ENCODE data around the gene ZBTB7C. TPM values are rescaled to one million over a fixed set of nuclear protein-coding genes. Genes with fewer than 3 reads are reported as not detected.

ZBTB7C gene
- total and polyA plus RNA-seq, 5 donors, result 0.88 to 3.7 (median 2.0) TPM

- no peak for DNase-seq
- intact Hi-C loops (cut with DNase I), result loop anchor here in 1 of 4 donors (10.0 kb wide), 1 partner anchor 73 kb away; no protein-coding TSS in a partner anchor
- ATAC-seq, result no peak
- 45% methylated on average over 12 of the region's 12 CpGs for WGBS
- Histone ChIP-seq H3K27ac (ENCODE audit: low read length) (no peak overlapping the region), H3K9me3 (ENCODE audit: control insufficient read depth, low read length) (no peaks in the 10 kb centered on the region), H3K27me3 (ENCODE audit: control insufficient read depth, insufficient read depth) (no peaks in the 10 kb centered on the region), H3K4me1 (ENCODE audit: control insufficient read depth, insufficient read depth, low read length) (no peaks in the 10 kb centered on the region), H3K4me3 (ENCODE audit: low read length) (no peak overlapping the region)
Measured at GRCh38 chr18:48351216-48352050, 57.8 kb downstream of the ZBTB7C start.

DNA sequence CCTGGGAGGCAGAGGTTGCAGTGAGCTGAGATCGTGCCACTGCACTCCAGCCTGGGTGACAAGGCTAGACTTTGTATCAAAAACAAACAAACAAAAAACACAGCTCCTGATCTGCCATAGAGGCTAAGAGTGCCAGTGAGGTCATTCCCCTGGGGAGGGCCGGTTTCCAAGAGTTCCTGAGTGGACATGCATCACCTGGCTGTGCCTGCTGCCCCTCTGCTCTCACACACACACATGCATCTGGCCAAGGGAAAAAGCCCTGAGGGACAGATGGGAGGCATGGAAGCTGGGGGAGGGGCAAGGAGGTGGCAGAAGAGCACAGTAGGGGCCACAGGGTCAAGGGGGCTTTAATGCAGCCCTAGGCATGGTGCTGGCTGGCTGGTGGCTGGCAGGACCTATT, 60.4 kb downstream of the ZBTB7C start:
- no peaks in the 10 kb centered on the region for H3K9me3 ChIP-seq (ENCODE audit: control insufficient read depth, low read length)
- DNase-seq, result no peak
- intact Hi-C loops (cut with DNase I), result no loop called here
- H3K27me3 ChIP-seq (ENCODE audit: control insufficient read depth, insufficient read depth), result no peaks in the 10 kb centered on the region
- no peaks in the 10 kb centered on the region for H3K4me1 ChIP-seq (ENCODE audit: control insufficient read depth, insufficient read depth, low read length)
- ATAC-seq, result no peak
- H3K4me3 ChIP-seq (ENCODE audit: low read length), result no peak overlapping the region
- no peak overlapping the region for H3K27ac ChIP-seq (ENCODE audit: low read length)
- WGBS, result 72% methylated on average over 2 of the region's 2 CpGs

DNA sequence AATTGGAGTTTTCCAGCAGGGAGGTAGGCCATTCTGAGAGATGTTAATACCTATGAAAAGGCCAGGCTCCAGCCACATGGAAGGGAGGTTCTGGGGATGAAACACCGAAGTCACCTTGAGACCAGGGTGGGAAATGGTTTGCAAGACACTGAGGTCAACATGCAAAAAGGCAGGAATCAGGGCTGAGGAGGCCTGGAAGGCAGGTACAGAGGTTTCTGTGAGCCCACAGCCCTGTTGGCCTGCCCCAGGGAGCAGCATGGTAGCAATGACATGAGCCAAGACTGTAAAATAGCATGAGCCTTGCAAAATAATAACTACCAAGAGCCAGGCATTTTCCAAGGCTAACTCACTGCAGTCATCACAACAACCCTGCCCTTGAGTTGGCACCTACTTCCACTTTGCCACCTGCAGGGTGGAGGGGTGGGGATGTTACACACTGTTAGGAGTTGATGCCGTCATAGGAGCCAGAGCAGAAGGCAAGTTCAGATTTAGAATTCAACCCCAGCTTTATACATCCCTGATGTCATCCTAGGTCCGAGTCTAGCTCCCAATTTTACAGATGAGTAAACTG, 61.3 kb downstream of the ZBTB7C start:
- H3K4me3 ChIP-seq (ENCODE audit: low read length), result no peak overlapping the region
- intact Hi-C loops (cut with DNase I), result no loop called here
- H3K4me1 ChIP-seq (ENCODE audit: control insufficient read depth, insufficient read depth, low read length), result no peaks in the 10 kb centered on the region
- ATAC-seq (no peak), DNase-seq (no peak)
- no peak overlapping the region for H3K27ac ChIP-seq (ENCODE audit: low read length)
- no peaks in the 10 kb centered on the region for H3K27me3 ChIP-seq (ENCODE audit: control insufficient read depth, insufficient read depth)
- WGBS, result 92% methylated on average over 3 of the region's 3 CpGs
- no peaks in the 10 kb centered on the region for H3K9me3 ChIP-seq (ENCODE audit: control insufficient read depth, low read length)

DNA sequence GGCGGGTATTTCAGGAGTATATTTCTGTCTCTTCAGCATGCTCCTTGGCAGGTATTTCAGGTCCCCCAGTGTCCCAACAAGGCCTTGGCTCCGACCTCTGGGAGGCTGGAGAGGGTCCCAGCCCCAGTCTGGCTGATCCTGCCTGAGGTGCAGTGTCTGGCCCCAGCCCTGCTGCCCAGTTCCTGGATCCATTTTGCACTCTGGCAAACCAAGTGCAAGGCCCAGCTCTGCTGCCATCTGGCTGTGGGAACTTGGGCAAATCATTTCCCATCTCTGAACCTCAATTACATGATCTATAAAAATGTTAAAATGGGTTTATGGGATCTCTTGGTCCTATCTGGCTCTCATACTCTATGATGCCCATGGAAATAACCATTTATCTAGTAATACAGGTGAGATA, 63.6 kb downstream of the ZBTB7C start:
- no peak for ATAC-seq

GRCh38 chr18:48342581-48342980, 66.6 kb downstream of the ZBTB7C start:
- H3K27me3 ChIP-seq (ENCODE audit: control insufficient read depth, insufficient read depth), result no peaks in the 10 kb centered on the region
- 42% methylated on average over 6 of the region's 6 CpGs for WGBS
- peaks cover 2% of the 10 kb centered on the region for H3K4me1 ChIP-seq (ENCODE audit: control insufficient read depth, insufficient read depth, low read length)
- H3K27ac ChIP-seq (ENCODE audit: low read length), result no peak overlapping the region
- intact Hi-C loops (cut with DNase I), result loop anchor here in 1 of 4 donors (5.0 kb wide), 1 partner anchor 105 kb away; no protein-coding TSS in a partner anchor
- DNase-seq, result no peak
- peak; percentile 44 to 53 for ATAC-seq
- H3K9me3 ChIP-seq (ENCODE audit: control insufficient read depth, low read length), result no peaks in the 10 kb centered on the region
- no peak overlapping the region for H3K4me3 ChIP-seq (ENCODE audit: low read length)

More for the DNA sequence above, 63.6 kb downstream of the ZBTB7C start:
- no peak overlapping the region for H3K4me3 ChIP-seq (ENCODE audit: low read length)
- 88% methylated on average over 2 of the region's 2 CpGs for WGBS
- no peak for DNase-seq
- no peaks in the 10 kb centered on the region for H3K9me3 ChIP-seq (ENCODE audit: control insufficient read depth, low read length)
- intact Hi-C loops (cut with DNase I), result no loop called here
- H3K4me1 ChIP-seq (ENCODE audit: control insufficient read depth, insufficient read depth, low read length), result no peaks in the 10 kb centered on the region
- no peak overlapping the region for H3K27ac ChIP-seq (ENCODE audit: low read length)
- H3K27me3 ChIP-seq (ENCODE audit: control insufficient read depth, insufficient read depth), result no peaks in the 10 kb centered on the region

GRCh38 chr18:48342125-48342524, 67.1 kb downstream of the ZBTB7C start:
- ATAC-seq (peak; percentile 12 to 37), DNase-seq (peak in 1 of 3 donors; percentile 69)
- 36% methylated on average over 6 of the region's 6 CpGs for WGBS
- no peaks in the 10 kb centered on the region for H3K9me3 ChIP-seq (ENCODE audit: control insufficient read depth, low read length)
- H3K27me3 ChIP-seq (ENCODE audit: control insufficient read depth, insufficient read depth), result no peaks in the 10 kb centered on the region
- intact Hi-C loops (cut with DNase I), result loop anchor here in 1 of 4 donors (5.0 kb wide), 1 partner anchor 105 kb away; no protein-coding TSS in a partner anchor
- peak overlapping the region; percentile 60 for H3K27ac ChIP-seq (ENCODE audit: low read length)
- H3K4me3 ChIP-seq (ENCODE audit: low read length), result no peak overlapping the region
- peaks cover 2% of the 10 kb centered on the region for H3K4me1 ChIP-seq (ENCODE audit: control insufficient read depth, insufficient read depth, low read length)

GRCh38 chr18:48340560-48340959, 68.6 kb downstream of the ZBTB7C start:
- Histone ChIP-seq H3K4me1 (ENCODE audit: control insufficient read depth, insufficient read depth, low read length) (peaks cover 2% of the 10 kb centered on the region), H3K27me3 (ENCODE audit: control insufficient read depth, insufficient read depth) (no peaks in the 10 kb centered on the region), H3K4me3 (ENCODE audit: low read length) (no peak overlapping the region), H3K9me3 (ENCODE audit: control insufficient read depth, low read length) (no peaks in the 10 kb centered on the region), H3K27ac (ENCODE audit: low read length) (no peak overlapping the region)
- WGBS, result 46% methylated on average over 8 of the region's 8 CpGs
- intact Hi-C loops (cut with DNase I), result loop anchor here in 1 of 4 donors (5.0 kb wide), 1 partner anchor 107 kb away; no protein-coding TSS in a partner anchor
- DNase-seq (no peak), ATAC-seq (peak; percentile 22 to 30)

- Histone ChIP-seq H3K4me1 (ENCODE audit: control insufficient read depth, insufficient read depth, low read length) (peaks cover 2% of the 10 kb centered on the region), H3K4me3 (ENCODE audit: low read length) (no peak overlapping the region), H3K27ac (ENCODE audit: low read length) (no peak overlapping the region), H3K27me3 (ENCODE audit: control insufficient read depth, insufficient read depth) (no peaks in the 10 kb centered on the region), H3K9me3 (ENCODE audit: control insufficient read depth, low read length) (no peaks in the 10 kb centered on the region)
- ATAC-seq, result no peak
- DNase-seq, result no peak
- 49% methylated on average over 4 of the region's 4 CpGs for WGBS
- intact Hi-C loops (cut with DNase I), result loop anchor here in 2 of 4 donors (5.0 kb wide), 2 partner anchors 108 to 302 kb away; no protein-coding TSS in a partner anchor
Measured at GRCh38 chr18:48339692-48340091, 69.5 kb downstream of the ZBTB7C start.

DNA sequence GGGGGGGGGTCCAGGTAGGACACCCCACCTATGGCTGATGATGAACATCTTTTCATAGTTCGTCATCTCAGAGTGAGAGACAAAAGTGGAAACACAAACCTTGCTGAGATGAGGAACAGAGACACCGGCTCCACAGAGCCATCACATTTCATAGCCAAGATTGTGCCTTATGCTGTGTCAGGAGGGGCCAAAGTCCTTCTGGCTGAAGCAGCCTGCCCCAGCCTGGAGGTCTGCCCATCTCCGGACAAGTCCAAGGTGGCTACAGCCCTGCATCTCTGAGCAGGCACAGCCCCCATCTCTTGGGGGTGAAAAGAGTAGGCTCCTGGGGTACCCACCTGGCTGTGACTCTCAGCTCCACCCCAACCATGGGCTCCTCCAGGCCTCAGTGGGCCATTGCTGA, 70.3 kb downstream of the ZBTB7C start:
- intact Hi-C loops (cut with DNase I), result loop anchor here in 1 of 4 donors (5.0 kb wide), 1 partner anchor 302 kb away; no protein-coding TSS in a partner anchor
- H3K27me3 ChIP-seq (ENCODE audit: control insufficient read depth, insufficient read depth), result no peaks in the 10 kb centered on the region
- DNase-seq (no peak), ATAC-seq (no peak)
- peaks cover 2% of the 10 kb centered on the region for H3K4me1 ChIP-seq (ENCODE audit: control insufficient read depth, insufficient read depth, low read length)
- 94% methylated on average over 3 of the region's 3 CpGs for whole genome bisulfite sequencing
- H3K27ac ChIP-seq (ENCODE audit: low read length), result no peak overlapping the region
- H3K9me3 ChIP-seq (ENCODE audit: control insufficient read depth, low read length), result no peaks in the 10 kb centered on the region
- no peak overlapping the region for H3K4me3 ChIP-seq (ENCODE audit: low read length)

GRCh38 chr18:48337053-48337452, 72.1 kb downstream of the ZBTB7C start:
- Histone ChIP-seq H3K27me3 (ENCODE audit: control insufficient read depth, insufficient read depth) (no peaks in the 10 kb centered on the region), H3K4me3 (ENCODE audit: low read length) (no peak overlapping the region), H3K9me3 (ENCODE audit: control insufficient read depth, low read length) (no peaks in the 10 kb centered on the region), H3K27ac (ENCODE audit: low read length) (no peak overlapping the region), H3K4me1 (ENCODE audit: control insufficient read depth, insufficient read depth, low read length) (peaks cover 2% of the 10 kb centered on the region)
- DNase-seq (no peak), ATAC-seq (peak in 1 of 2 donors; percentile 18)
- WGBS, result 80% methylated on average over 2 of the region's 2 CpGs
- intact Hi-C loops (cut with DNase I), result loop anchor here in 1 of 4 donors (5.0 kb wide), 1 partner anchor 300 kb away; no protein-coding TSS in a partner anchor

DNA sequence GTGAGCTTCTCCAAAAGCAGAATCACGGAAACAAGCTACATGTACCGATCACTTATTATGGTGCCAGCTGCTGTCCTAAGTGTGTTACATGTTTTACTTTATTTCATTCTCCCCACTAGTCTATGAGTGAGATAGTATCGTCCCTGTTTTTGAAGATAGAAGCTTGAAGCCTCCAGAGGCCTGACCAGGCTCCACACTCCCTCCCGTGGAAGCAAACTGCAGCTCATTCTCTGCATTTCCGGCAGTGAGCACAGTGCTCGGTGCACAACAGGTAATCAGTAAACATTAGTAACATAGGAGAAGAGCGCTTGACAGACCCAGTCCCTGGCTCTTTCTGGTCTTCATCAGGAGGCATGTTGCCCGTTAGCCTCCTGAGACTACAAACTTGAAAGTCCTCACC, 72.9 kb downstream of the ZBTB7C start:
- Histone ChIP-seq H3K27me3 (ENCODE audit: control insufficient read depth, insufficient read depth) (no peaks in the 10 kb centered on the region), H3K9me3 (ENCODE audit: control insufficient read depth, low read length) (no peaks in the 10 kb centered on the region), H3K4me1 (ENCODE audit: control insufficient read depth, insufficient read depth, low read length) (peaks cover 2% of the 10 kb centered on the region), H3K4me3 (ENCODE audit: low read length) (no peak overlapping the region), H3K27ac (ENCODE audit: low read length) (no peak overlapping the region)
- ATAC-seq, result no peak
- WGBS, result 51% methylated on average over 8 of the region's 8 CpGs
- intact Hi-C loops (cut with DNase I), result loop anchor here in 1 of 4 donors (5.0 kb wide), 1 partner anchor 299 kb away; no protein-coding TSS in a partner anchor
- no peak for DNase-seq

Data from right cardiac atrium (tissue), 5 donors.